ENCODE results near the gene HOXA10.

The HOXA10 gene

DNA sequence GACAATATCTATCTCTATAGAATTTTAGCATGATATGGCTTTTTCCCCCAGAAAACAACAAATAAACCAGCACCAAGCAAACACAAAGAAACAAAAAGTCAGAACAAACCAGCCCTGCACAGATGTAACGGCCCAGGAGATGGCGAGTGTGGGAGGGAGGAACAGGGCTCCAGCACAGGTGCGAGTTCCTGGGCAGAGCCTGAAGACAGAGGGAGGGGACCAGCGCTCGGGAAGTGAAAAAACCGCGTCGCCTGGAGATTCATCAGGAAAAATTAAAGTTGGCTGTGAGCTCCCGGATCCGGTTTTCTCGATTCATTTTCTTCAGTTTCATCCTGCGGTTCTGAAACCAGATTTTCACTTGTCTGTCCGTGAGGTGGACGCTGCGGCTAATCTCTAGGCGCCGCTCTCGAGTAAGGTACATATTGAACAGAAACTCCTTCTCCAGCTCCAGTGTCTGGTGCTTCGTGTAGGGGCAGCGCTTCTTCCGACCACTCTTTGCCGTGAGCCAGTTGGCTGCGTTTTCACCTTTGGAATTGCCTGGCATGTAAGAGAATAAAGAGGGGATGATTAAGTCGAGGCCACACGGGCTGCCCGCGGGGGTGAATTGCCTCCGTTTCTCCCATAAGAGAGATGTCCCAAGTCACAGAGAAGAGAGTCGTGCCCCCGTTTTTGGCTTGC, 2.3 kb downstream of the HOXA10 start:
- TF ChIP-seq, protein P1, sequence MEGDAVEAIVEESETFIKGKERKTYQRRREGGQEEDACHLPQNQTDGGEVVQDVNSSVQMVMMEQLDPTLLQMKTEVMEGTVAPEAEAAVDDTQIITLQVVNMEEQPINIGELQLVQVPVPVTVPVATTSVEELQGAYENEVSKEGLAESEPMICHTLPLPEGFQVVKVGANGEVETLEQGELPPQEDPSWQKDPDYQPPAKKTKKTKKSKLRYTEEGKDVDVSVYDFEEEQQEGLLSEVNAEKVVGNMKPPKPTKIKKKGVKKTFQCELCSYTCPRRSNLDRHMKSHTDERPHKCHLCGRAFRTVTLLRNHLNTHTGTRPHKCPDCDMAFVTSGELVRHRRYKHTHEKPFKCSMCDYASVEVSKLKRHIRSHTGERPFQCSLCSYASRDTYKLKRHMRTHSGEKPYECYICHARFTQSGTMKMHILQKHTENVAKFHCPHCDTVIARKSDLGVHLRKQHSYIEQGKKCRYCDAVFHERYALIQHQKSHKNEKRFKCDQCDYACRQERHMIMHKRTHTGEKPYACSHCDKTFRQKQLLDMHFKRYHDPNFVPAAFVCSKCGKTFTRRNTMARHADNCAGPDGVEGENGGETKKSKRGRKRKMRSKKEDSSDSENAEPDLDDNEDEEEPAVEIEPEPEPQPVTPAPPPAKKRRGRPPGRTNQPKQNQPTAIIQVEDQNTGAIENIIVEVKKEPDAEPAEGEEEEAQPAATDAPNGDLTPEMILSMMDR (IDR thresholded peaks at IDR 0.05), result no peak

DNA sequence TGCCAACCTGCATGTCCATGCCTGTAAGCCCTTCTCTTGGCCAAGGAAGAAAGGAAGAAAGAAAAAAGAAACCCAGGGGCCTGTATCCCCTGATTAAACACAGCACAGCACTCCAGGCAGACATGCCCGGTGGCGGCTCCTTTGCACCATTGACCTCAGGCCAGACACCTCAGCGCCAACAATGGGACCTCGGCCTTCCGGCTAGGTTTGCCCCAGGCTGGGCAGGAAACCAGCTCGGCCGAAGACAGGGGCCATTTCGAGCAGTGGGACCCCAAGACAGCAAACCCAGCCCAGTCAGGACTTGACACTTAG, 2.8 kb downstream of the HOXA10 start:
- TF ChIP-seq, protein P1 (IDR thresholded peaks at IDR 0.05), result no peak

- TF ChIP-seq, protein P1 (IDR thresholded peaks at IDR 0.05), result no peak
Observed at GRCh38 chr7:27170426-27171324, 3.4 kb downstream of the HOXA10 start.

GRCh38 chr7:27169658-27170425, 4.3 kb downstream of the HOXA10 start:
- TF ChIP-seq, protein P1 (IDR thresholded peaks at IDR 0.05), result no peak

DNA sequence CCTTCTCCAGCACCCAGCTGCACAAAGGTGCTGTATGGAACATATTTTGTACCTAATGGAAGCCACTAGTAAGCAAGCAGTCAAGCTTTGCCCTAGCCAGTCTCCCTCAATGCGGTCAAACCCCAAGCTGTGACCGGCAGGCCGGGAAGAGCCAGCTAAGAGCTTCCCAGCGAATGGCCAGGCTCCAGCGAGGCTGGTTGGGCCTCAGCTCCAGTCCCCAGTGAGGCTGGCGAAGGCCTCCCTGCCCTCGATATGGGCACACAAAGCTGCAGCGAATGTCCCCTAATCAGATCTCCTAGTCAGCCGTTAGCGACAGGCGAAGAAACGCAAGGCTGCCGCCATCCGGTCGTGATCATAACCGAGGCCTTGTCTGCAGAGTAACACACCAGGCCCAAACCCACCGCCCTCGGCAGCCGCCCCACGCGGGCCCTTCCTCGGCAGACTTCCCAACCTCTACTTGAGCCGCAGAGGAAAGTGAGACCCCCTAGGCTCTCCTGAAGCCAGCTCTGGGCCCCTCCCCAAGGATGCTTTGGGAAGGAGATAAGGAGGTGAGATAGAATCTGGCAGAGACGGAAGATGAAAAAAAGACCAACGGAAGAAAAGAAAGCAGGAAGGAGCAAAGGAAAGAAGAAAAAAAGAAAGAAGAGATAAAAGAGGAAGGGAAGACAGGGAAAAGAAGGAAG, 5.7 kb downstream of the HOXA10 start:
- TF ChIP-seq, protein P1 (IDR thresholded peaks at IDR 0.05), result no peak

DNA sequence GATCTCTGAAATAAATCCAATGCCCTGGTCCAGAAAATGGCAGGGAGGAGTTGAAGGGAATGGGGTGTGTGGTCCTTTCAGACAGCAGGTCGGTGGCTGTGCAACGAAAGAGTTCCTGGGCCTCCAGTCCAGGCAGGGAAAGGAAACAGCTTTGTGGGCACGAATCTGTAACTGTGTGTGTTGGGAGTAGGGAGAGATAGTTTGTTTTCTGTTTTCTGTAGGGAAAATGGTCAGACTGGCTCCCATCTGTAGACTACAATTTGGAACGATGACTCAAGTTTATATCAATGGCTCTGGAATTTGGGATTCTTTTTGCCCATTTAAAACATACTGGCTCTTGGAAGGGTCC, 6.2 kb downstream of the HOXA10 start:
- TF ChIP-seq, protein P1 (IDR thresholded peaks at IDR 0.05), result no peak

All from LNCAP (cell line).